ENCODE data around the gene INPP5K.
"Not testable (repeated sequence)": the region's sequence is repeated elsewhere in the genome, so short reads cannot be mapped to it uniquely, and the experiment has no call there.

The INPP5K gene

GRCh38 chr17:1516388-1517161 lies at the start of gene INPP5K:
Gene INPP5K (minus strand): TSS chr17:1516612. CDS start chr17:1516499, 113 bp downstream.
- DNase-seq (ENCODE audit: low read depth in 2 of 2) = peak; percentile 93 to 98

- DNase-seq (ENCODE audit: low read depth in 2 of 2) = no peak
Measured at GRCh38 chr17:1565877-1566276, 49.5 kb upstream of the INPP5K start.

GRCh38 chr17:1563786-1564613 lies 47.6 kb upstream of the INPP5K start:
- DNase-seq (ENCODE audit: low read depth in 2 of 2) = no peak

DNA sequence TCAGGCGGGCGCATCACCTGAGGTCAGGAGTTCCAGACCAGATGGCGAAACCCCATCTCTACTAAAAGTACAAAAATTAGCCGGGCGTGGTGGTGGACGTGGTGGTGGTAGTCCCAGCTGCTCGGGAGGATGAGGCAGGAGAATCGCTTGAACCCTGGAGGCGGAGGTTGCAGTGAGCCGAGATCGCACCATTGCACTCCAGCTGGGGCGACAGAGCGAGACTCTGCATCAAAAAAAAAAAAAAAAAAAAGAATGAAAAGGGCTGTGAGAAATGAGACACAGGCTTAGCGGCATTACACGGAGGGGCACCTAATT lies 47.0 kb upstream of the INPP5K start:
- not testable (repeated sequence) for DNase-seq (ENCODE audit: low read depth in 2 of 2)

DNA sequence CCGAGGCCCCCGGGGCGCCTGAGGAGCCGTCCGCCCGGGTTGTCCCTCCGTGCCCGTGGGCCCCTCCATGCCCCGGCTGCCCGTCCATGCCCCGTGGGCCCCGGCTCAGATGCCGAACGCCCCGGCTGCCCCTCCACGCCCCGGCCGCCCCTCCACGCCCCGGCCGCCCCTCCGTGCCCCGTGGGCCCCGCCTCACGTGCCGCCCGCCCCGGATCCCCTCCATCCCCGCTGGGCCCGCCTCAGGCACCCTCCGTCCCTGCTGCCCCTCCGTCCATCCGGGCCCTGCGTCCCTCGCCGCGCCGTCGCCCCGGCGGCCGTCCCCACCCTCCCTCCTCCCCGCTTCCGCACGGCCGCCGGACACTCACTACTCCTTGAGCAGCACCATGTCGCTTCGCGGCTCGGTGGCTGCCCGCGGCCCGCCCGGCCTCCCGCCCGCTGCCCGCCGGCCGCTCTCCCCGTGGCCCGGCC lies 45.8 kb upstream of the INPP5K start:
- DNase-seq (ENCODE audit: low read depth in 2 of 2) = no peak

GRCh38 chr17:1561420-1562175 lies 45.2 kb upstream of the INPP5K start:
- DNase-seq (ENCODE audit: low read depth in 2 of 2) = peak in 1 of 2 donors; percentile 38

GRCh38 chr17:1560858-1561355 lies 44.5 kb upstream of the INPP5K start:
- DNase-seq (ENCODE audit: low read depth in 2 of 2) = no peak

GRCh38 chr17:1560101-1560857 lies 43.9 kb upstream of the INPP5K start:
- no peak for DNase-seq (ENCODE audit: low read depth in 2 of 2)

- no peak for DNase-seq (ENCODE audit: low read depth in 2 of 2)
Measured at GRCh38 chr17:1559047-1560043, 42.9 kb upstream of the INPP5K start.

GRCh38 chr17:1558401-1558800 lies 42.0 kb upstream of the INPP5K start:
- no peak for DNase-seq (ENCODE audit: low read depth in 2 of 2)

GRCh38 chr17:1557355-1558095 lies 41.1 kb upstream of the INPP5K start:
- no peak for DNase-seq (ENCODE audit: low read depth in 2 of 2)

- no peak for DNase-seq (ENCODE audit: low read depth in 2 of 2)
Measured at GRCh38 chr17:1555651-1556471, 39.4 kb upstream of the INPP5K start.

DNA sequence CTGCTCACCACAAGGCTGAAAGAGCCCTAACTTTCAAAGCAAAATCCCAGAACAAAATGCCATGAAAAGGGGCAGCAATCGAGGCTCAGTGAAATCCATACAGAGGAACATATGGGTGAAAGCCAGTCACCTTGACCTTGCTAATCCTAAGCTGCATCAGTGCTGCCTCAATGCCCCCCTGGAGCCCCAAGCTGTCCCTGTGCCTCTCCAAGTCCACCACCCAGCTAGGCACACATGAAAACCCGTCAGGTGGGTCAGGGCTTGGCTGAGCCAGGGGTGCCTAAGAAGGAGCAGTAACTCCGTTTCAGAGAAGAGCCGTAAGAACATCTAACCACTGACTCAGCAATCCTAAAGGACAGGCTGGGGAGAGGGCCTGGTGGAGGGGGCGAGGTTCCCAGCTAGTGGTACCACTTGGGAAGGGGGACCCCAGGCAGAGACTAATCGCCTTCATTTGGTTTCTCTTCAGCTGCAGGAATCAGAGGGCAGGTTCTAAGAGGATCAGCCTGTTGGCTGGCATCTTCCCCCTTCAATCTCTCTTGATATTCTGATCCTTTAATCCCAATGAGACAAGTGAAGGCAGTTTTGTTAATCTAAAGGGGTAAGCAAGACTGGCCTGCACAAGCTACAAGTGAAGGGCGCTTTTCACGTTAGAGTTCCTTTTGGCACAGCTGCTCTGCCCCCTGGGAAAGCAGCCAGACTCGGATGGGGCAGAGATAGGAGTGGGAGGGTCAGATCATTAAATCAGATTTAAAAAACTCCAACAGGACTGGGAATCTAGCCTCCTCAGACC lies 38.5 kb upstream of the INPP5K start:
- DNase-seq (ENCODE audit: low read depth in 2 of 2) = no peak

DNA sequence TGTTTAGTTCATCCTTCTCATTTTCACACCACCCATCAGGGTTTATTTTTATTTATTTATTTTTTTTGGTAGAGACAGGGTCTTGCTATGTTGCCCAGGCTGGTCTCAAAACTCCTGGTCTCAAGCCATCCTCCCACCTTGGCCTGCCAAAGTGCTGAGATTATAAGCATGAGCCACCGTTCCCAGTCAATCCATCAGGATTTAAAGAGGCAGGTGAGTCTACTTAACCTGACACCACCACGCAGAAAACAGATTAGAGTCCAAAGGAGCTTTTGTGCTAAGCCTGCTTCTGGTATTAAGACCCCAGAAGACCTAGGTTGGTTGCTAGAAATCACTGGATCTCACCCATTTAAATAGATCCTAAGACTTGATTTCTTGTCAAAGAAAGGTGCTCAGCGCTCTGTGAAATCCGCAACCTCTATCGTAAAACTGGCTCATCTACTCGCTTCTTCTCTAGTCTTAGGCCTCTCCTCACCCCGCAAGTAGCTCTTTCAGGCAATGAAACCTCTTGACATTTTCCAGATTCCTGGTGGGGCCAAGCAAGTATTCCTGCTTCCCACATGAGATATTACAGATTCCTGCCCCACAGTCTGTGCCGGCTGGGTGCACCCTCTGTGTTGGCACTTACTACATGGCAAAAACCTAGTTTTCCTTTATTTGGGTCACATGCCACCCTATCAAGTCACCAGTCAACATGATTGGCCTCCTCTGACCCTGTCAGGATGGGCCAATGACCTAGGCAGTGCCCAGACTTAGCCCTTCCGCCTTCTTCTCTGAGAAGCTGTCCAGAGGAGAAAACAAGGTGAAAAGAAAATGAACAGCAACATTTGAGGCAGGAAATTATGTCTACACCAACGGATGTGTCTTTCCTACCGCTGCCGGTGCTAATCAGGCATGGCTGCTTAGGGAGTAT lies 37.2 kb upstream of the INPP5K start:
- DNase-seq (ENCODE audit: low read depth in 2 of 2) = no peak

GRCh38 chr17:1552932-1553331 lies 36.5 kb upstream of the INPP5K start:
- no peak for DNase-seq (ENCODE audit: low read depth in 2 of 2)

DNA sequence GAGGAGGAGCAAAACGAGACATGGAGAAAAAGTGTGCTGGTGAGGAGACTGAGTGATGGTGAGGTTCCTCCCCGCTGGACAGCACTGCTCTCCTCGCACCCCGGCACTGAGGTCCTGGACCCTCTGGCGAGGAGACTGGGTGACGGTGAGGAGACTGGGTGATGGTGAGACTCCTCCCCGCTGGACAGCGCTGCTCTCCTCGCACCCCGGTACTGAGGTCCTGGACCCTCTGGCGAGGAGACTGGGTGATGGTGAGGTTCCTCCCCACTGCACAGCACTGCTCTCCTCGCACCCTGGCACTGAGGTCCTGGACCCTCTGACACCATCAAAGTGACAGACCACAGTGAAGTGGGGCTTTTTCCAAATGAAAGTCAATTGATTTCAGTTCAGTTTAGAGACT lies 35.3 kb upstream of the INPP5K start:
- no peak for DNase-seq (ENCODE audit: low read depth in 2 of 2)

DNA sequence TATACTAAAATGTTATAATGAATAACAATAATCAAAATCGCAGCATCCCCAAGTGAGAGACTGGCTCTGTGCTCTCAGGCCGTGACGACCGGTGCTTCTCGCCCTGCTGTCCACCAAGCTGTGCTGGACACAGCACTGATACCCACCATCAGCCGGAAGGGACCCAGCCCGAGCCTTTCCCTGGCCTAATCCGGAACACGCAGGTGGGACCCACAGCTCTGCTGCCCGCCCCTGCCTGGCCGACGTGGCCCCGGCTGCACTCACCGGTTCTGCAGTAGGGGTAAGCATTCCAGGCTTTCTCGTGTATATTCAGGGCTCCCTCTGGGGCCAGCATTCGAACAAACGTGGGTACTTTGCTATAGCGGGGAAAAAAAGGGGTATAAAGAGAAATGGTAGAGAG lies 31.6 kb upstream of the INPP5K start:
- DNase-seq (ENCODE audit: low read depth in 2 of 2) = no peak
